ES-I3 (cell line): ENCODE results near the gene DYNLRB2.
A peak's percentile ranks its signal among the peaks of the same experiment; 100 is the strongest.

Experiments
- H3K36me3 ChIP-seq: 2 replicates; pipeline ENCODE4 v1.6.1; 2013; ENCODE audit warnings: mild to moderate bottlenecking, low read length, control low read depth, moderate library complexity; ENCODE audit not compliant: insufficient read depth
- H3K4me1 ChIP-seq: 2 replicates; pipeline ENCODE4 v1.6.1; 2013; ENCODE audit warnings: mild to moderate bottlenecking, control low read depth, low read length; ENCODE audit not compliant: insufficient read depth
- H3K9ac ChIP-seq: 2 replicates; pipeline ENCODE4 v1.6.1; 2013; ENCODE audit warnings: low read depth, mild to moderate bottlenecking, low read length, moderate library complexity
- H3K9me3 ChIP-seq: 2 replicates; pipeline ENCODE4 v1.6.1; 2013; ENCODE audit warnings: mild to moderate bottlenecking, low read length, moderate library complexity; ENCODE audit not compliant: control insufficient read depth, insufficient read depth

The DYNLRB2 gene

GRCh38 chr16:80527297-80527696 is 13.5 kb upstream of the DYNLRB2 start:
- H3K36me3 ChIP-seq, result no peaks in the 10 kb centered on the region
- no peak overlapping the region for H3K9ac ChIP-seq
- no peaks in the 10 kb centered on the region for H3K9me3 ChIP-seq
- no peaks in the 10 kb centered on the region for H3K4me1 ChIP-seq

- Histone ChIP-seq H3K9ac (no peak overlapping the region), H3K9me3 (no peaks in the 10 kb centered on the region), H3K4me1 (no peaks in the 10 kb centered on the region), H3K36me3 (no peaks in the 10 kb centered on the region)
These were observed 10.3 kb upstream of the DYNLRB2 start for GRCh38 chr16:80530479-80530878.

- H3K36me3 ChIP-seq, result no peaks in the 10 kb centered on the region
- no peak overlapping the region for H3K9ac ChIP-seq
- no peaks in the 10 kb centered on the region for H3K9me3 ChIP-seq
- no peaks in the 10 kb centered on the region for H3K4me1 ChIP-seq
These were observed 4.6 kb upstream of the DYNLRB2 start for GRCh38 chr16:80536238-80536637.

- Histone ChIP-seq H3K36me3 (no peaks in the 10 kb centered on the region), H3K9ac (peak overlapping the region; percentile 97; the same call in 1 of the 2 replicates), H3K9me3 (no peaks in the 10 kb centered on the region), H3K4me1 (no peaks in the 10 kb centered on the region)
These were observed 507 bp downstream of the DYNLRB2 start for GRCh38 chr16:80541306-80541694.

- no peak overlapping the region for H3K9ac ChIP-seq
These were observed 2.4 kb downstream of the DYNLRB2 start for GRCh38 chr16:80543162-80543561.

GRCh38 chr16:80544326-80544725 is 3.5 kb downstream of the DYNLRB2 start:
- no peak overlapping the region for H3K9ac ChIP-seq
- H3K9me3 ChIP-seq, result no peaks in the 10 kb centered on the region
- H3K4me1 ChIP-seq, result no peaks in the 10 kb centered on the region
- H3K36me3 ChIP-seq, result no peaks in the 10 kb centered on the region

More at GRCh38 chr16:80543162-80543561, 2.4 kb downstream of the DYNLRB2 start:
- Histone ChIP-seq H3K36me3 (no peaks in the 10 kb centered on the region), H3K4me1 (no peaks in the 10 kb centered on the region), H3K9me3 (no peaks in the 10 kb centered on the region)

GRCh38 chr16:80546249-80546648 is 5.5 kb downstream of the DYNLRB2 start:
- no peaks in the 10 kb centered on the region for H3K4me1 ChIP-seq
- no peaks in the 10 kb centered on the region for H3K36me3 ChIP-seq
- H3K9ac ChIP-seq, result no peak overlapping the region
- no peaks in the 10 kb centered on the region for H3K9me3 ChIP-seq

GRCh38 chr16:80547145-80547544 is 6.4 kb downstream of the DYNLRB2 start:
- no peak overlapping the region for H3K9ac ChIP-seq
- no peaks in the 10 kb centered on the region for H3K9me3 ChIP-seq
- H3K4me1 ChIP-seq, result no peaks in the 10 kb centered on the region
- no peaks in the 10 kb centered on the region for H3K36me3 ChIP-seq

- Histone ChIP-seq H3K9ac (no peak overlapping the region), H3K9me3 (no peaks in the 10 kb centered on the region), H3K36me3 (no peaks in the 10 kb centered on the region), H3K4me1 (no peaks in the 10 kb centered on the region)
These were observed 11.5 kb downstream of the DYNLRB2 start for GRCh38 chr16:80552277-80552676.

- no peaks in the 10 kb centered on the region for H3K4me1 ChIP-seq
- no peak overlapping the region for H3K9ac ChIP-seq
- no peaks in the 10 kb centered on the region for H3K9me3 ChIP-seq
- H3K36me3 ChIP-seq, result no peaks in the 10 kb centered on the region
These were observed 13.2 kb downstream of the DYNLRB2 start for GRCh38 chr16:80554033-80554432.

- Histone ChIP-seq H3K9me3 (no peaks in the 10 kb centered on the region), H3K9ac (no peak overlapping the region), H3K36me3 (no peaks in the 10 kb centered on the region), H3K4me1 (no peaks in the 10 kb centered on the region)
These were observed 15.7 kb downstream of the DYNLRB2 start for GRCh38 chr16:80556481-80556880.

- H3K4me1 ChIP-seq, result no peaks in the 10 kb centered on the region
- no peak overlapping the region for H3K9ac ChIP-seq
- H3K9me3 ChIP-seq, result no peaks in the 10 kb centered on the region
- H3K36me3 ChIP-seq, result no peaks in the 10 kb centered on the region
These were observed 16.2 kb downstream of the DYNLRB2 start for GRCh38 chr16:80557037-80557436.

- Histone ChIP-seq H3K9ac (no peak overlapping the region), H3K9me3 (no peaks in the 10 kb centered on the region), H3K36me3 (no peaks in the 10 kb centered on the region), H3K4me1 (no peaks in the 10 kb centered on the region)
These were observed 18.6 kb downstream of the DYNLRB2 start for GRCh38 chr16:80559369-80559768.

GRCh38 chr16:80563066-80563465 is 22.3 kb downstream of the DYNLRB2 start:
- no peak overlapping the region for H3K9ac ChIP-seq
- H3K36me3 ChIP-seq, result no peaks in the 10 kb centered on the region
- H3K4me1 ChIP-seq, result no peaks in the 10 kb centered on the region
- no peaks in the 10 kb centered on the region for H3K9me3 ChIP-seq

GRCh38 chr16:80564394-80564793 is 23.6 kb downstream of the DYNLRB2 start:
- H3K9me3 ChIP-seq, result no peaks in the 10 kb centered on the region
- H3K9ac ChIP-seq, result no peak overlapping the region
- no peaks in the 10 kb centered on the region for H3K4me1 ChIP-seq
- H3K36me3 ChIP-seq, result no peaks in the 10 kb centered on the region
